ENCODE results near the gene PRSS53. TPM values are rescaled to one million over a fixed set of nuclear protein-coding genes. Genes with fewer than 3 reads are reported as not detected.

The PRSS53 gene
- total and polyA plus RNA-seq, 7 donors = 0.17 to 0.90 (median 0.38) TPM

- 84 to 90% (median 89%) methylated on average over 10 of the region's 10 CpGs for WGBS, 3 donors
- DNase-seq = no peak
- TF ChIP-seq, protein P1, sequence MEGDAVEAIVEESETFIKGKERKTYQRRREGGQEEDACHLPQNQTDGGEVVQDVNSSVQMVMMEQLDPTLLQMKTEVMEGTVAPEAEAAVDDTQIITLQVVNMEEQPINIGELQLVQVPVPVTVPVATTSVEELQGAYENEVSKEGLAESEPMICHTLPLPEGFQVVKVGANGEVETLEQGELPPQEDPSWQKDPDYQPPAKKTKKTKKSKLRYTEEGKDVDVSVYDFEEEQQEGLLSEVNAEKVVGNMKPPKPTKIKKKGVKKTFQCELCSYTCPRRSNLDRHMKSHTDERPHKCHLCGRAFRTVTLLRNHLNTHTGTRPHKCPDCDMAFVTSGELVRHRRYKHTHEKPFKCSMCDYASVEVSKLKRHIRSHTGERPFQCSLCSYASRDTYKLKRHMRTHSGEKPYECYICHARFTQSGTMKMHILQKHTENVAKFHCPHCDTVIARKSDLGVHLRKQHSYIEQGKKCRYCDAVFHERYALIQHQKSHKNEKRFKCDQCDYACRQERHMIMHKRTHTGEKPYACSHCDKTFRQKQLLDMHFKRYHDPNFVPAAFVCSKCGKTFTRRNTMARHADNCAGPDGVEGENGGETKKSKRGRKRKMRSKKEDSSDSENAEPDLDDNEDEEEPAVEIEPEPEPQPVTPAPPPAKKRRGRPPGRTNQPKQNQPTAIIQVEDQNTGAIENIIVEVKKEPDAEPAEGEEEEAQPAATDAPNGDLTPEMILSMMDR (IDR thresholded peaks at IDR 0.05) = no peak
- no peak overlapping the region for H3K27ac ChIP-seq
- intact Hi-C loops (cut with DNase I) = no loop called here
- H3K27me3 ChIP-seq (ENCODE audit: insufficient read depth in 3 of 3, low read length in 2 of 3) = no peaks in the 10 kb centered on the region
- no peaks in the 10 kb centered on the region for H3K4me1 ChIP-seq
- no peak for ATAC-seq
- no peak overlapping the region for H3K4me3 ChIP-seq
- peaks cover 8 to 59% of the 10 kb centered on the region in 2 donors for H3K36me3 ChIP-seq (ENCODE audit: insufficient read depth in 1 of 2, low read depth in 1 of 2)
- no peaks in the 10 kb centered on the region for H3K9me3 ChIP-seq
Measured at GRCh38 chr16:31042866-31043265, 45.9 kb downstream of the PRSS53 start.

GRCh38 chr16:31038993-31039392, 49.8 kb downstream of the PRSS53 start:
- H3K27me3 ChIP-seq (ENCODE audit: insufficient read depth in 3 of 3, low read length in 2 of 3) = no peaks in the 10 kb centered on the region
- no peak overlapping the region for H3K27ac ChIP-seq
- no peaks in the 10 kb centered on the region for H3K9me3 ChIP-seq
- H3K4me3 ChIP-seq = no peak overlapping the region
- 89 to 100% (median 93%) methylated on average over 2 of the region's 2 CpGs for WGBS, 3 donors
- TF ChIP-seq, protein P1 (IDR thresholded peaks at IDR 0.05) = no peak
- H3K4me1 ChIP-seq = peaks cover 10% of the 10 kb centered on the region
- intact Hi-C loops (cut with DNase I) = no loop called here
- ATAC-seq (no peak), DNase-seq (no peak)
- H3K36me3 ChIP-seq (ENCODE audit: insufficient read depth in 1 of 2, low read depth in 1 of 2) = peaks cover 10 to 89% of the 10 kb centered on the region in 2 donors

DNA sequence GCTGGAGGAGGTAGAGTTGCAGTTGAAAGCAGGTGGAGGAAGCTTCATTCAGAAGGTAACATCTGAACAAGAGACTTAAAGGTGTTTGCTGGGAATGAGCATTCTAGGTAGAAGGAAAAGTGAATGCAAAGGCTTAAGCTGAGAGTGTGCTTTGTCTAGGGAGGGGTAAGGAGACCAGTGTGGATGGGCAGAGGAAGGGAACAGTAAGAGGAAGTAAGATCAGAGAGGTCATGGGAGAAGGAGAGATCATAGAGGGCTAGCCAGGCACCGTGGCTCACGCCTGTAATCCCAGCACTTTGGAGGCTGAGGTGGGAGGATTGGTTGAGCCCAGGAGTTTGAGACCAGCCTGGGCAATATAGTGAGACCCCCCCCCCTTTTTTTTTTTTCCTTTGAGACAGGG, 52.1 kb downstream of the PRSS53 start:
- no peaks in the 10 kb centered on the region for H3K9me3 ChIP-seq
- H3K4me1 ChIP-seq = peaks cover 10% of the 10 kb centered on the region
- H3K4me3 ChIP-seq = no peak overlapping the region
- DNase-seq (no peak), ATAC-seq (no peak)
- 42 to 63% (median 51%) methylated on average over 2 of the region's 2 CpGs for WGBS, 3 donors
- peaks cover 4 to 70% of the 10 kb centered on the region in 2 donors for H3K36me3 ChIP-seq (ENCODE audit: insufficient read depth in 1 of 2, low read depth in 1 of 2)
- H3K27me3 ChIP-seq (ENCODE audit: insufficient read depth in 3 of 3, low read length in 2 of 3) = no peaks in the 10 kb centered on the region
- TF ChIP-seq, protein P1 (IDR thresholded peaks at IDR 0.05) = no peak
- H3K27ac ChIP-seq = no peak overlapping the region
- intact Hi-C loops (cut with DNase I) = no loop called here

DNA sequence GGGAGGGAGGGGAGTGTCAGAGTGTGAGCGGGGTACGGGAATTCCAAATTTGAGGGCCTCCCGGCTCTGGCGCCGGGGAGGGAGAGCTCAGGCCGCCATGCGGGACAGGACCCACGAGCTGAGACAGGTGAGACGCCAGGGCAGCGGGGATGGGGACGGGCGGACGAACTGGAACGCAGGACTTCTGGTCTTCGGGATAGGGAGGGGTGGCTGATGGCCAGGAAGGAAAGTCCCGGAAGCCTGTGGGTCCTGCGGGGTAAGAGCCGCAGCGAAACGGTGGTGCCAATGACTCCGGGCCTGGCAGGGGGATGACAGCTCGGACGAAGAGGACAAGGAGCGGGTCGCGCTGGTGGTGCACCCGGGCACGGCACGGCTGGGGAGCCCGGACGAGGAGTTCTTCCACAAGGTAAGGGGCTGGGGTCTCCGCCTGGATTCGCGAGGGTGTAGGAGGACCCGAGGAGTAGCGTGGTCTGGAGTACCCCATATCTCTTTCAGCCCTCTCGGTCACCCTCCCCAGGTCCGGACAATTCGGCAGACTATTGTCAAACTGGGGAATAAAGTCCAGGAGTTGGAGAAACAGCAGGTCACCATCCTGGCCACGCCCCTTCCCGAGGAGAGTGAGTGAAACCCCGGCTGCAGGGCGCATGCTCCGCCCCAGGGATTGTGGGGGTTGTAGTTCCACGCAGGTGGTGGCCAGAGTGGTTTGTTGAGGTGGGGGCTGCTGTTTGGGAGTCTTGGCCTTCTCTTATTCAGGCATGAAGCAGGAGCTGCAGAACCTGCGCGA, 54.8 kb downstream of the PRSS53 start:
- intact Hi-C loops (cut with DNase I) = loop anchor here (2.0 to 5.0 kb wide), 2 partner anchors 37 to 39 kb away; no protein-coding TSS in a partner anchor
- Histone ChIP-seq H3K27ac (peak overlapping the region; percentile 96), H3K27me3 (ENCODE audit: insufficient read depth in 3 of 3, low read length in 2 of 3) (no peaks in the 10 kb centered on the region), H3K36me3 (ENCODE audit: insufficient read depth in 1 of 2, low read depth in 1 of 2) (peaks cover 4 to 45% of the 10 kb centered on the region in 2 donors), H3K9me3 (no peaks in the 10 kb centered on the region), H3K4me3 (peak overlapping the region; percentile 85), H3K4me1 (peaks cover 10% of the 10 kb centered on the region)
- WGBS, 3 donors = 1% methylated on average over 47 of the region's 47 CpGs
- peak; percentile 74 to 87 (median 79) for ATAC-seq
- DNase-seq = peak; percentile 93 to 96
- TF ChIP-seq, protein P1 (IDR thresholded peaks at IDR 0.05) = no peak

Other genes with a start within 250 kb of the PRSS53 start
- 10 to 100 TPM; 13.9 to 18.1 (median 15.1) TPM for gene BCL7C, start 194.9 kb downstream of the PRSS53 start, total RNA-seq
- gene BCL7C, start 194.9 kb downstream of the PRSS53 start, polyA plus RNA-seq = 10 to 100 TPM; 18.9 to 40.9 (median 30.2) TPM
- 10 to 100 TPM in 1 of 4 donors, 1 to 10 TPM in 3; 8.5 to 16.6 (median 9.4) TPM for gene CTF1, start 192.3 kb downstream of the PRSS53 start, total RNA-seq
- gene CTF1, start 192.3 kb downstream of the PRSS53 start, polyA plus RNA-seq = 1 to 10 TPM; 4.9 to 5.5 (median 5.2) TPM
- 1 to 10 TPM; 3.4 to 4.2 (median 4.1) TPM for gene FBXL19, start 165.4 kb downstream of the PRSS53 start, total RNA-seq
- gene FBXL19, start 165.4 kb downstream of the PRSS53 start, polyA plus RNA-seq = 1 to 10 TPM; 2.8 to 5.4 (median 2.8) TPM
- 1 to 10 TPM; 3.6 to 5.8 (median 5.5) TPM for gene ORAI3, start 139.9 kb downstream of the PRSS53 start, total RNA-seq
- gene ORAI3, start 139.9 kb downstream of the PRSS53 start, polyA plus RNA-seq = 1 to 10 TPM; 3.5 to 6.0 (median 4.0) TPM
- gene SETD1A, start 131.2 kb downstream of the PRSS53 start, total RNA-seq = 10 to 100 TPM; 13.3 to 19.0 (median 16.2) TPM
- gene SETD1A, start 131.2 kb downstream of the PRSS53 start, polyA plus RNA-seq = 10 to 100 TPM in 1 of 3 donors, 1 to 10 TPM in 2; 7.9 to 15.9 (median 9.4) TPM
- gene HSD3B7, start 103.7 kb downstream of the PRSS53 start, total RNA-seq = 10 to 100 TPM in 1 of 4 donors, 1 to 10 TPM in 3; 3.2 to 12.8 (median 5.4) TPM
- 1 to 10 TPM; 3.5 to 4.9 (median 4.1) TPM for gene HSD3B7, start 103.7 kb downstream of the PRSS53 start, polyA plus RNA-seq
- gene STX1B, start 78.3 kb downstream of the PRSS53 start, total RNA-seq = under 1 TPM in 3 of 4 donors, not detected in 1; 0.11 to 0.64 (median 0.26) TPM
- under 1 TPM; 0.04 to 0.14 (median 0.05) TPM for gene STX1B, start 78.3 kb downstream of the PRSS53 start, polyA plus RNA-seq
- gene STX4, start 55.4 kb downstream of the PRSS53 start, total RNA-seq = 10 to 100 TPM; 47.6 to 57.8 (median 51.6) TPM
- 100 to 1,000 TPM in 1 of 3 donors, 10 to 100 TPM in 2; 61.8 to 123 (median 83.3) TPM for gene STX4, start 55.4 kb downstream of the PRSS53 start, polyA plus RNA-seq
- gene ZNF668, start 14.7 kb downstream of the PRSS53 start, total RNA-seq = 1 to 10 TPM; 5.3 to 7.5 (median 5.8) TPM
- 10 to 100 TPM in 2 of 3 donors, 1 to 10 TPM in 1; 7.2 to 12.3 (median 10.9) TPM for gene ZNF668, start 14.7 kb downstream of the PRSS53 start, polyA plus RNA-seq
- 10 to 100 TPM in 2 of 4 donors, 1 to 10 TPM in 2; 8.4 to 22.6 (median 12.3) TPM for gene ZNF646, start 14.5 kb downstream of the PRSS53 start, total RNA-seq
- gene ZNF646, start 14.5 kb downstream of the PRSS53 start, polyA plus RNA-seq = 10 to 100 TPM in 1 of 3 donors, 1 to 10 TPM in 2; 4.0 to 20.8 (median 5.9) TPM
- gene VKORC1, start 5.9 kb upstream of the PRSS53 start, total RNA-seq = 10 to 100 TPM; 13.3 to 17.8 (median 16.5) TPM
- gene VKORC1, start 5.9 kb upstream of the PRSS53 start, polyA plus RNA-seq = 10 to 100 TPM; 28.6 to 57.0 (median 48.3) TPM
- 10 to 100 TPM; 36.7 to 72.8 (median 55.4) TPM for gene BCKDK, start 19.4 kb upstream of the PRSS53 start, total RNA-seq
- 10 to 100 TPM; 46.6 to 58.6 (median 47.3) TPM for gene BCKDK, start 19.4 kb upstream of the PRSS53 start, polyA plus RNA-seq
- gene KAT8, start 28.7 kb upstream of the PRSS53 start, total RNA-seq = 10 to 100 TPM; 39.9 to 75.4 (median 61.2) TPM
- 10 to 100 TPM; 36.1 to 56.7 (median 51.2) TPM for gene KAT8, start 28.7 kb upstream of the PRSS53 start, polyA plus RNA-seq
- not detected for gene PRSS8, start 46.8 kb upstream of the PRSS53 start, total RNA-seq
- under 1 TPM in 2 of 3 donors, not detected in 1; 0.07 to 0.22 TPM for gene PRSS8, start 46.8 kb upstream of the PRSS53 start, polyA plus RNA-seq
- 1 to 10 TPM in 1 of 4 donors, under 1 TPM in 3; 0.47 to 1.1 (median 0.67) TPM for gene PRSS36, start 61.1 kb upstream of the PRSS53 start, total RNA-seq
- 1 to 10 TPM in 2 of 3 donors, under 1 TPM in 1; 0.24 to 1.7 (median 1.3) TPM for gene PRSS36, start 61.1 kb upstream of the PRSS53 start, polyA plus RNA-seq
- gene FUS, start 91.2 kb upstream of the PRSS53 start, total RNA-seq = 100 to 1,000 TPM; 133 to 246 (median 160) TPM
- 100 to 1,000 TPM; 117 to 185 (median 159) TPM for gene FUS, start 91.2 kb upstream of the PRSS53 start, polyA plus RNA-seq
- gene PYCARD, start 113.8 kb upstream of the PRSS53 start, total RNA-seq = 1 to 10 TPM; 2.6 to 3.2 (median 3.0) TPM
- 1 to 10 TPM; 2.1 to 4.9 (median 3.4) TPM for gene PYCARD, start 113.8 kb upstream of the PRSS53 start, polyA plus RNA-seq
- 100 to 1,000 TPM; 155 to 236 (median 229) TPM for gene TRIM72, start 125.2 kb upstream of the PRSS53 start, total RNA-seq
- gene TRIM72, start 125.2 kb upstream of the PRSS53 start, polyA plus RNA-seq = 100 to 1,000 TPM in 1 of 3 donors, 10 to 100 TPM in 2; 62.9 to 132 (median 64.8) TPM
- gene PYDC1, start 128.2 kb upstream of the PRSS53 start, total RNA-seq = not detected
- gene PYDC1, start 128.2 kb upstream of the PRSS53 start, polyA plus RNA-seq = not detected
- 1 to 10 TPM; 3.2 to 5.9 (median 3.9) TPM for gene ITGAM, start 171.0 kb upstream of the PRSS53 start, total RNA-seq
- 1 to 10 TPM in 2 of 3 donors, under 1 TPM in 1; 0.52 to 2.5 (median 1.4) TPM for gene ITGAM, start 171.0 kb upstream of the PRSS53 start, polyA plus RNA-seq